ENCODE results near the gene KAZN. TPM values are rescaled to one million over a fixed set of nuclear protein-coding genes. Genes with fewer than 3 reads are reported as not detected.
A peak's percentile ranks its signal among the peaks of the same experiment; 100 is the strongest.

Gene KAZN
- total and polyA plus RNA-seq, 2 donors from 2014 or later, result 17.4 to 60.8 TPM

DNA sequence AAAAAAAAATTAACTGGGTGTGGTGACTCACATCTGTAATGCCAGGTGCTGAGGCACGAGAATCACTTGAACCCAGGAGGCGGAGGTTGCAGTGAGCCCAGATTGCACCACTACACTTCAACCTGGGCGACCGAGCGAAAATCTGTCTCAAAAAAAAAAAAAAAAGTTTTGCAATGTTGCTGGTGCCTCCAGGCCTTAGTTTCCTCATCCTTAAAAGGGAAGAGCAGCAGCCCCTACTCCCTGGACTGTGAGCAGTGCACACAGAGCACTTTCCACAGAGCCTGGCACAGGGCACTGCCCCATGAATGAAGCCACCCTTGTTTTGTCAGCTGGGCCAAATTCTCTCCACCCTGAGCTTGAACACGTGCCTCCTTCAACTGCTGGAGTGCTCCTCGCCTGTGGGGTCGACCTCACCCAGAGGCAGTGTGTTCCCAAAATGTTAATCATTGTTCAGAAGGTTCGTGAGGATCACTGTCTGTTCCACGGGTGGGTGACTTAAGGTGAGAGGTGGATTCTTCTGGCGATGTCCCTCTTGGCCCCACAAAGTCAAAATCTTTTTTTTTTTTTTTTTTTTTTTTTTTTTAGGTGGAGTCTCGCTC lies 402.9 kb downstream of the KAZN start:
- H3K4me3 ChIP-seq (ENCODE audit: low read length in 3 of 3), result no peak overlapping the region
- H3K36me3 ChIP-seq (ENCODE audit: control insufficient read depth in 2 of 3, insufficient read depth in 3 of 3, low read length in 3 of 3), result no peaks in the 10 kb centered on the region
- H3K4me1 ChIP-seq (ENCODE audit: control insufficient read depth in 2 of 3, insufficient read depth in 2 of 3, low read depth in 1 of 3, low read length in 3 of 3), result peaks cover 0 to 33% (median 29%) of the 10 kb centered on the region in 3 donors
- FAIRE-seq, result no peak
- H3K9ac ChIP-seq (ENCODE audit: low read length in 3 of 3), result no peak overlapping the region
- intact Hi-C loops (cut with DNase I), result no loop called here
- DNase-seq, result no peak
- H3K9me3 ChIP-seq (ENCODE audit: control insufficient read depth in 2 of 3, insufficient read depth in 1 of 3, low read length in 3 of 3), result no peaks in the 10 kb centered on the region
- TF ChIP-seq, protein P1, sequence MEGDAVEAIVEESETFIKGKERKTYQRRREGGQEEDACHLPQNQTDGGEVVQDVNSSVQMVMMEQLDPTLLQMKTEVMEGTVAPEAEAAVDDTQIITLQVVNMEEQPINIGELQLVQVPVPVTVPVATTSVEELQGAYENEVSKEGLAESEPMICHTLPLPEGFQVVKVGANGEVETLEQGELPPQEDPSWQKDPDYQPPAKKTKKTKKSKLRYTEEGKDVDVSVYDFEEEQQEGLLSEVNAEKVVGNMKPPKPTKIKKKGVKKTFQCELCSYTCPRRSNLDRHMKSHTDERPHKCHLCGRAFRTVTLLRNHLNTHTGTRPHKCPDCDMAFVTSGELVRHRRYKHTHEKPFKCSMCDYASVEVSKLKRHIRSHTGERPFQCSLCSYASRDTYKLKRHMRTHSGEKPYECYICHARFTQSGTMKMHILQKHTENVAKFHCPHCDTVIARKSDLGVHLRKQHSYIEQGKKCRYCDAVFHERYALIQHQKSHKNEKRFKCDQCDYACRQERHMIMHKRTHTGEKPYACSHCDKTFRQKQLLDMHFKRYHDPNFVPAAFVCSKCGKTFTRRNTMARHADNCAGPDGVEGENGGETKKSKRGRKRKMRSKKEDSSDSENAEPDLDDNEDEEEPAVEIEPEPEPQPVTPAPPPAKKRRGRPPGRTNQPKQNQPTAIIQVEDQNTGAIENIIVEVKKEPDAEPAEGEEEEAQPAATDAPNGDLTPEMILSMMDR (IDR thresholded peaks at IDR 0.05; ENCODE audit: borderline replicate concordance, extremely low read depth, insufficient read depth), result no peak
- no peaks in the 10 kb centered on the region for H3K27me3 ChIP-seq (ENCODE audit: control insufficient read depth, insufficient read depth, low read length)
- no peak overlapping the region for H3K27ac ChIP-seq (ENCODE audit: low read depth in 2 of 2, low read length in 2 of 2)

DNA sequence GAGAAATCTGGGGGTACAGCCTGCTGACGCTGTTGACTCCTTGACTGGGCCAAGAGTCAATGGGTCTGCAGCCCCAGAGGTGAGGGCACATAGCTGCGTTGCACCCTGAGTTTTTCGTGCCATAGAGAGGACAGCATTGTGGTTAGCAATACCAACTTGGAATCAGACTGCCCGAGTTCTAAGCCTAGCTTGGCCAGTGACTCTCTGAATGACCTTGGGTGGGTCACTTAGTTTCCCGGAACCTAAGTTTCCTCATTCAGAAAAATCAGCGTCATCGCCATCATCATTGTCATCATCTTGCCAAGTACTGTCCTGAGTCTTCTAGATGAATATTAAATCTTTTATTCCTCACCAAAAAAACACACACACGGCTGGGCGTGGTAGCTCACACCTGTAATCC lies 403.8 kb downstream of the KAZN start:
- Histone ChIP-seq H3K36me3 (ENCODE audit: control insufficient read depth in 2 of 3, insufficient read depth in 3 of 3, low read length in 3 of 3) (no peaks in the 10 kb centered on the region), H3K27ac (ENCODE audit: low read depth in 2 of 2, low read length in 2 of 2) (no peak overlapping the region), H3K4me1 (ENCODE audit: control insufficient read depth in 2 of 3, insufficient read depth in 2 of 3, low read depth in 1 of 3, low read length in 3 of 3) (peaks cover 0 to 33% (median 27%) of the 10 kb centered on the region in 3 donors), H3K27me3 (ENCODE audit: control insufficient read depth, insufficient read depth, low read length) (no peaks in the 10 kb centered on the region), H3K4me3 (ENCODE audit: low read length in 3 of 3) (no peak overlapping the region), H3K9me3 (ENCODE audit: control insufficient read depth in 2 of 3, insufficient read depth in 1 of 3, low read length in 3 of 3) (no peaks in the 10 kb centered on the region), H3K9ac (ENCODE audit: low read length in 3 of 3) (no peak overlapping the region)
- DNase-seq (no peak), FAIRE-seq (no peak)
- intact Hi-C loops (cut with DNase I), result no loop called here
- TF ChIP-seq, protein P1 (IDR thresholded peaks at IDR 0.05; ENCODE audit: borderline replicate concordance, extremely low read depth, insufficient read depth), result no peak

DNA sequence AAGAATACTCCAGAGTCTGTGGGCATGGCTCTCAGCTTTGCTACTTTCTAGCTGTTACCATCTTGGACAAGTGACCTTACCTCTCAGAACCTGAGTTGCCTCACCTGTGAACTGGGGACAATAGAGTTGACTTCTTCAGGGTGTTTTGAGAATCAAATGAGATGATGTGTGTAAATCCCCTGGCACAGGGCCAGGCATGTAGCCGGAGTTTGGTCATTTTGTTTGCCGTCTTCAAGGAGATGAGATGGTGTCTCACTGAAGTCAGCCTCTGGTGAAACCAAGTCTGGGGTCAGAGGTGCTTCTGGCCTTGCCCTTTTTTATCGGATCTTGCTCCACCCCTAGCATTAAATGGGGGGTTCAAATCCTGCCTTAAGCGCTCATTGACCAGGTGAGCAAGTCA lies 405.9 kb downstream of the KAZN start:
- DNase-seq (no peak), FAIRE-seq (no peak)
- Histone ChIP-seq H3K4me3 (ENCODE audit: low read length in 3 of 3) (no peak overlapping the region), H3K27ac (ENCODE audit: low read depth in 2 of 2, low read length in 2 of 2) (peak overlapping the region in 1 of 2 donors; percentile 3), H3K4me1 (ENCODE audit: control insufficient read depth in 2 of 3, insufficient read depth in 2 of 3, low read depth in 1 of 3, low read length in 3 of 3) (peaks cover 0 to 49% (median 38%) of the 10 kb centered on the region in 3 donors), H3K9ac (ENCODE audit: low read length in 3 of 3) (no peak overlapping the region), H3K36me3 (ENCODE audit: control insufficient read depth in 2 of 3, insufficient read depth in 3 of 3, low read length in 3 of 3) (no peaks in the 10 kb centered on the region), H3K27me3 (ENCODE audit: control insufficient read depth, insufficient read depth, low read length) (no peaks in the 10 kb centered on the region), H3K9me3 (ENCODE audit: control insufficient read depth in 2 of 3, insufficient read depth in 1 of 3, low read length in 3 of 3) (no peaks in the 10 kb centered on the region)
- intact Hi-C loops (cut with DNase I), result no loop called here
- TF ChIP-seq, protein P1 (IDR thresholded peaks at IDR 0.05; ENCODE audit: borderline replicate concordance, extremely low read depth, insufficient read depth), result no peak

DNA sequence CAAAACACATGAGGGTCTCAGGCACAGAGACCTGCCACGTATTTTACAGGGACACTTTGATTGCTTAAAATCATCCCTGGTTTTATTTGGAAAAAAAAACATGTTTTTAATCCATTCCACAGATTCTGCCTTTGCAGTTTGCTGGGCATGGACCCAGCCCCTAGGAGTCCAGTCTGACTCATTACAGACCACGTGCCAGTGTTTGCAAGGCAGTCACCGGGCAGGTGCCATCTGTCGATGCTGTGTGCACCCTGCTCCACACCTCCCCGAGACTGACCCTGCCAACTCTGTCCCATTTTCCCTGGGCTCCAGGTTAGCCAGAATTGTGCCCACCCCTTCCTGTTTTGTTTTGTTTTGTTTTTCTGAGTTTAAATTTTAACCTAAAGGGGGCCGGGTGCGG lies 406.6 kb downstream of the KAZN start:
- Histone ChIP-seq H3K4me3 (ENCODE audit: low read length in 3 of 3) (no peak overlapping the region), H3K9ac (ENCODE audit: low read length in 3 of 3) (no peak overlapping the region), H3K4me1 (ENCODE audit: control insufficient read depth in 2 of 3, insufficient read depth in 2 of 3, low read depth in 1 of 3, low read length in 3 of 3) (peaks cover 0 to 44% (median 37%) of the 10 kb centered on the region in 3 donors), H3K36me3 (ENCODE audit: control insufficient read depth in 2 of 3, insufficient read depth in 3 of 3, low read length in 3 of 3) (no peaks in the 10 kb centered on the region), H3K27ac (ENCODE audit: low read depth in 2 of 2, low read length in 2 of 2) (peak overlapping the region; percentile 3 to 38), H3K27me3 (ENCODE audit: control insufficient read depth, insufficient read depth, low read length) (no peaks in the 10 kb centered on the region), H3K9me3 (ENCODE audit: control insufficient read depth in 2 of 3, insufficient read depth in 1 of 3, low read length in 3 of 3) (no peaks in the 10 kb centered on the region)
- intact Hi-C loops (cut with DNase I), result no loop called here
- TF ChIP-seq, protein P1 (IDR thresholded peaks at IDR 0.05; ENCODE audit: borderline replicate concordance, extremely low read depth, insufficient read depth), result no peak
- FAIRE-seq, result no peak
- DNase-seq, result no peak

Measured in kidney (tissue), 14 donors.